PC-3 (cell line): Measurements from ENCODE around the gene PDE2A. TPM values are rescaled to one million over a fixed set of nuclear protein-coding genes. Genes with fewer than 3 reads are reported as not detected.

Experiments
- ATAC-seq: fragments of 200-7000 bp; cut with Tn5 transposase; 2 replicates; pipeline ENCODE4 v1.9.1; 2020; ENCODE audit warnings: mild to moderate bottlenecking, moderate library complexity
- BruUV-seq: library from RNA; stranded (reverse); fragments of 400-500 nt; replicated peaks from 2 replicates; lab custom pipeline; 2021; lab: Mats Ljungman, UMichigan
- CTCF ChIA-PET: fragments of 300-600 bp; sonication (Branson Sonifier 250); formaldehyde crosslinking; loops from one replicate; lab custom pipeline; 2022; ENCODE audit warnings: antibody characterized with exemption; lab: Charles Lee
- POLR2A ChIA-PET: fragments of 300-600 bp; sonication (Branson Sonifier 250); formaldehyde crosslinking; loops from one replicate; lab custom pipeline; 2022; ENCODE audit warnings: antibody characterized with exemption; ENCODE audit not compliant: unreplicated experiment; lab: Charles Lee
- DNase-seq: peaks from one replicate; pipeline ENCODE4 v3.0.0-alpha.2; 2015
- H2AFZ ChIP-seq: fragments of 300-600 bp; sonication (generic); 2 replicates; pipeline ENCODE4 v1.6.0; 2016; ENCODE audit warnings: antibody characterized with exemption, low read length
- H3F3A ChIP-seq: fragments of 300-600 bp; sonication (generic); one replicate; pipeline ENCODE4 v1.6.0; 2017; ENCODE audit warnings: antibody characterized with exemption, low read length, control low read depth, mild to moderate bottlenecking; ENCODE audit not compliant: unreplicated experiment
- H3K27ac ChIP-seq: fragments of 300-600 bp; sonication (generic); 2 replicates; pipeline ENCODE4 v1.5.1; 2016; ENCODE audit warnings: mild to moderate bottlenecking, low read length
- H3K27me3 ChIP-seq: fragments of 300-600 bp; sonication (generic); 2 replicates; pipeline ENCODE4 v1.6.1; 2016; ENCODE audit warnings: low read length, mixed read lengths
- H3K36me3 ChIP-seq: fragments of 300-600 bp; sonication (generic); 2 replicates; pipeline ENCODE4 v1.6.1; 2016; ENCODE audit warnings: low read depth, mixed run types, low read length, mixed read lengths
- H3K4me1 ChIP-seq: fragments of 300-600 bp; sonication (generic); 2 replicates; pipeline ENCODE4 v1.5.1; 2016; ENCODE audit warnings: low read length; ENCODE audit not compliant: insufficient read depth
- H3K4me2 ChIP-seq: fragments of 300-600 bp; sonication (generic); 2 replicates; pipeline ENCODE4 v1.6.0; 2016; ENCODE audit warnings: low read length
- H3K4me3 ChIP-seq: fragments of 300-600 bp; sonication (generic); 2 replicates; pipeline ENCODE4 v1.5.1; 2016; ENCODE audit warnings: mild to moderate bottlenecking, low read length, mixed read lengths
- H3K79me2 ChIP-seq: fragments of 300-600 bp; sonication (generic); 2 replicates; pipeline ENCODE4 v1.6.1; 2017; ENCODE audit warnings: low read length, mixed read lengths
- H3K9ac ChIP-seq: fragments of 300-600 bp; sonication (generic); 2 replicates; pipeline ENCODE4 v1.6.0; 2016; ENCODE audit warnings: mild to moderate bottlenecking, low read length
- H3K9me2 ChIP-seq: fragments of 300-600 bp; sonication (generic); replicated peaks from 2 replicates; pipeline ENCODE4 v1.6.1; 2016; ENCODE audit warnings: mixed run types, low read length, mixed read lengths
- H3K9me3 ChIP-seq: fragments of 300-600 bp; sonication (generic); 2 replicates; pipeline ENCODE4 v1.6.1; 2016; ENCODE audit warnings: low read length, mixed read lengths
- H4K20me1 ChIP-seq: fragments of 300-600 bp; sonication (generic); 2 replicates; pipeline ENCODE4 v1.6.1; 2016; ENCODE audit warnings: low read length, mixed read lengths
- CTCF ChIP-seq: fragments of 300-600 bp; sonication (generic); conservative IDR thresholded peaks from 2 replicates; pipeline ENCODE4 v1.5.1; 2017; ENCODE audit warnings: antibody characterized with exemption, low read depth, mild to moderate bottlenecking, low read length
- EZH2 ChIP-seq: fragments of 300-600 bp; sonication (generic); IDR thresholded peaks from one replicate; pipeline ENCODE4 v1.6.1; 2017; ENCODE audit warnings: antibody characterized with exemption, mild to moderate bottlenecking, low read length; ENCODE audit not compliant: unreplicated experiment
- EZH2phosphoT487 ChIP-seq: fragments of 300-600 bp; sonication (generic); IDR thresholded peaks from 2 replicates; pipeline ENCODE4 v1.6.1; 2018; ENCODE audit warnings: mild to moderate bottlenecking, antibody characterized with exemption, low read length, borderline replicate concordance
- intact Hi-C: fragments of 100-400 bp; cut with micrococcal nuclease; formaldehyde crosslinking; loops from 2 replicates; pipeline ENCODE4 v1.9.0; 2023
- total RNA-seq: library from RNA; depleted of rRNA; stranded (reverse); fragments of >200 nt; gene quantifications from 2 replicates; pipeline ENCODE4 v1.2.3, GENCODE V29; 2014

PDE2A gene
- total RNA-seq, 1 experiment from 2014 or later: 2.6 TPM

GRCh38 chr11:72574548-72575460 is 99.4 kb downstream of the PDE2A start:
- Histone ChIP-seq H3K4me1 (peaks cover 14% of the 10 kb centered on the region), H3K9me2 (no peaks in the 10 kb centered on the region), H3K4me3 (no peak overlapping the region), H4K20me1 (no peaks in the 10 kb centered on the region), H3K9ac (no peak overlapping the region), H3K27me3 (no peaks in the 10 kb centered on the region), H3K27ac (no peak overlapping the region), H3K36me3 (no peaks in the 10 kb centered on the region), H3K4me2 (no peak overlapping the region), H3F3A (no peaks in the 10 kb centered on the region), H2AFZ (no peak overlapping the region), H3K79me2 (no peaks in the 10 kb centered on the region), H3K9me3 (no peaks in the 10 kb centered on the region)
- ATAC-seq: no peak
- POLR2A ChIA-PET: no interaction called here
- intact Hi-C loops: no loop called here
- no TSS peak for BruUV-seq
- no peak for TF ChIP-seq EZH2phosphoT487
- no peak for TF ChIP-seq EZH2
- TF ChIP-seq CTCF: no peak
- CTCF ChIA-PET: interaction anchor here (2.9 kb wide), 1 partner anchor 104 kb away, joined by 39 read pairs; no protein-coding TSS in a partner anchor
- DNase-seq: no peak

- CTCF ChIA-PET: interaction anchor here (0.6 to 2.9 kb wide), 3 partner anchors 64 to 220 kb away, joined by 3 to 39 read pairs (median 7); no protein-coding TSS in a partner anchor
- H3K4me2 ChIP-seq: no peak overlapping the region
These were observed 100.3 kb downstream of the PDE2A start for GRCh38 chr11:72573855-72574445.

More at GRCh38 chr11:72573855-72574445, 100.3 kb downstream of the PDE2A start:
- POLR2A ChIA-PET: no interaction called here
- H4K20me1 ChIP-seq: no peaks in the 10 kb centered on the region
- H3K4me3 ChIP-seq: no peak overlapping the region
- BruUV-seq: no TSS peak
- no peak for TF ChIP-seq EZH2
- no peak for TF ChIP-seq EZH2phosphoT487
- no peak for TF ChIP-seq CTCF
- H3K27me3 ChIP-seq: no peaks in the 10 kb centered on the region
- no peaks in the 10 kb centered on the region for H3K9me2 ChIP-seq
- no peaks in the 10 kb centered on the region for H3K36me3 ChIP-seq
- peaks cover 22% of the 10 kb centered on the region for H3K4me1 ChIP-seq
- H2AFZ ChIP-seq: no peak overlapping the region
- no peaks in the 10 kb centered on the region for H3K9me3 ChIP-seq
- no peaks in the 10 kb centered on the region for H3K79me2 ChIP-seq
- ATAC-seq (no peak), DNase-seq (no peak)
- H3K9ac ChIP-seq: no peak overlapping the region
- H3K27ac ChIP-seq: no peak overlapping the region
- H3F3A ChIP-seq: no peaks in the 10 kb centered on the region
- intact Hi-C loops: loop anchor here (1.0 kb wide), 2 partner anchors 92 to 103 kb away; no protein-coding TSS in a partner anchor
